ENCODE measurements around the gene PCYT1B.
"Not testable (repeated sequence)": the region's sequence is repeated elsewhere in the genome, so short reads cannot be mapped to it uniquely, and the experiment has no call there.

Gene PCYT1B

DNA sequence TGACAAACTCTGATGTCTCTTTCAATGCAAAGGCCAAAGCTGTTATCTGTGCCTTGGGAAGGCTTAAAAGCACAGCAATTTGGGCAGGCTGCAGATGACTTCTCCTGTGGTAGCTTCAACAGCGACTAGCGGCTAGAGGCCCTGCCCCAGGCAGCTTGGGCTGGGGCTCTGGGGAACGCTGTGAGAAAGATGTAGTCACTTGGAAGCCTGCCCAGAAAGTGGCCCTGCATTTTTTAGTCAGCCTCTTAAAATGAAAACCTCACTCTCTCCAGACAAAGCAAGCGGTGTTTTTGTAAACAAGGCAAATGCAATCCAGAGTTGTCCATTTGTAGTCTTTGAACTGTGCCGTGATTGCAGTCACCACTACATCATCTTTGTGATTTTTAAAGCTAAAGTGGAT, 27.5 kb downstream of the PCYT1B start:
- Mint-ChIP-seq H3K27me3 (ENCODE audit: low read depth) (peaks cover 2% of the 10 kb centered on the region), H3K36me3 (ENCODE audit: low read depth) (peaks cover 11% of the 10 kb centered on the region), H3K4me1 (peaks cover 5% of the 10 kb centered on the region), H3K27ac (peak overlapping the region; percentile 43 to 70 (median 58)), H3K4me3 (no peak overlapping the region), H3K9me3 (no peaks in the 10 kb centered on the region)
- TF ChIP-seq, protein P1, sequence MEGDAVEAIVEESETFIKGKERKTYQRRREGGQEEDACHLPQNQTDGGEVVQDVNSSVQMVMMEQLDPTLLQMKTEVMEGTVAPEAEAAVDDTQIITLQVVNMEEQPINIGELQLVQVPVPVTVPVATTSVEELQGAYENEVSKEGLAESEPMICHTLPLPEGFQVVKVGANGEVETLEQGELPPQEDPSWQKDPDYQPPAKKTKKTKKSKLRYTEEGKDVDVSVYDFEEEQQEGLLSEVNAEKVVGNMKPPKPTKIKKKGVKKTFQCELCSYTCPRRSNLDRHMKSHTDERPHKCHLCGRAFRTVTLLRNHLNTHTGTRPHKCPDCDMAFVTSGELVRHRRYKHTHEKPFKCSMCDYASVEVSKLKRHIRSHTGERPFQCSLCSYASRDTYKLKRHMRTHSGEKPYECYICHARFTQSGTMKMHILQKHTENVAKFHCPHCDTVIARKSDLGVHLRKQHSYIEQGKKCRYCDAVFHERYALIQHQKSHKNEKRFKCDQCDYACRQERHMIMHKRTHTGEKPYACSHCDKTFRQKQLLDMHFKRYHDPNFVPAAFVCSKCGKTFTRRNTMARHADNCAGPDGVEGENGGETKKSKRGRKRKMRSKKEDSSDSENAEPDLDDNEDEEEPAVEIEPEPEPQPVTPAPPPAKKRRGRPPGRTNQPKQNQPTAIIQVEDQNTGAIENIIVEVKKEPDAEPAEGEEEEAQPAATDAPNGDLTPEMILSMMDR (IDR thresholded peaks at IDR 0.05; ENCODE audit: unreplicated experiment in 3 of 3) = no peak

DNA sequence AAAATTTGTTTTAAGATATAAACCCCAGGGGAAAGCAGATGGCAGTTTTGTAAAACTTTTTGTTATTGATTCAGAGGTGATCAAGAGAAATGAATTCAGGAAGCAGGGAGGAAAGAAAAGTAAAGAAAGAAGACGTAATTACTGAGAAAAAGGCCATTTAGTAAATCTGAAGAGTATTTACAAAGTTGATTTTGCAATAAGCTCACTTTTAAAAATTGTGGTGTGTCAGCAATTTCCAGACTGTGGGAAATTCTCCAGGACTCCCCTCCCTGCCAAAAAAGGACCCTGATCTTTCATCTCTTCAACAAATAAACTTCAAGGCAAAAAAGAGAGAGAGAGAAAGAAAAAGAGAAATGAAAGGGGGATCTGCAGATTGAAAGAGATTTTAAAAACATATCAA, 36.6 kb downstream of the PCYT1B start:
- Mint-ChIP-seq H3K4me1 (peaks cover 30% of the 10 kb centered on the region), H3K27ac (peak overlapping the region; percentile 87 to 96 (median 96)), H3K27me3 (ENCODE audit: low read depth) (peaks cover 3% of the 10 kb centered on the region), H3K36me3 (ENCODE audit: low read depth) (peaks cover 14% of the 10 kb centered on the region), H3K9me3 (no peaks in the 10 kb centered on the region), H3K4me3 (peak overlapping the region in 1 of 3 experiments; percentile 10)
- TF ChIP-seq, protein P1 (IDR thresholded peaks at IDR 0.05; ENCODE audit: unreplicated experiment in 3 of 3) = no peak

DNA sequence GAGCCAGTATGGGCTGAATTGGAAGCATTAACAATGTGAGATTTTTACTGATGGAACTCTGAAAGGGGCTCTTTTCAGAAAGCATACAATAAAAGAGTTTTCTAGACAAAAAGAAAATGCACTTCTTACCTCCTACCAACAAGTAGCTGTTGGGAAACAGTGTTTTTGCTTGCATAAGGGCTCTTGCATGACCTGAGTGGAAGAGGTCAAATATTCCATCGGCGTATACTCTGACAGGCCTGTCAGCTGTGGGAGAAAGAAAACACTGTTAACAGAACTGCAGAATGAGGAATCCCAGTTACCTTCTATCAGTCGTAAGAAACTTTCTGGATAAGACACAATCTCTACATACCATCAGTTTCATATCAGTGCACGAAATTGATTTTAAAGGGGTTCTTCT, 39.5 kb downstream of the PCYT1B start:
- Mint-ChIP-seq H3K27me3 (ENCODE audit: low read depth) (no peaks in the 10 kb centered on the region), H3K9me3 (no peaks in the 10 kb centered on the region), H3K36me3 (ENCODE audit: low read depth) (peaks cover 21% of the 10 kb centered on the region), H3K4me1 (peaks cover 30% of the 10 kb centered on the region), H3K4me3 (peak overlapping the region in 1 of 3 experiments; percentile 35), H3K27ac (peak overlapping the region; percentile 92 to 94 (median 93))
- TF ChIP-seq, protein P1 (IDR thresholded peaks at IDR 0.05; ENCODE audit: unreplicated experiment in 3 of 3) = no peak

DNA sequence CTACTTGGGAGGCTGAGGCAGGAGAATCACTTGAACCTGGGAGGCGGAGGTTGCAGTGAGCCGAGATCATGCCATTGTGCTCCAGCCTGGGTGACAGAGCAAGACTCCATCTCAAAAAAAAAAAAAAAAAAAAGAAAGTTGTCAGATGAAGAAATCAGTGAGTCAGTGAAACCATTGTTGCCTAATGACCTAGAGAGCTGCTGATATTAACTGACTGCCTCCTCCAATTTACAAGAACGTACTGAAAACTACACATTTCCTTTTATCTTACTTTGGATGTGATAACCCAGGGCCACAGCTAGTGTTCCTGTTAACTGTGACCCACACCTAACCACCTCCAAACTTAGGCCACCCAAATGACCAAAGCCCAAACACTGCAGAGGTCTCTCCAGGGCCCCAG, 41.2 kb downstream of the PCYT1B start:
- H3K9me3 Mint-ChIP-seq; H3K27me3 Mint-ChIP-seq (ENCODE audit: low read depth); H3K27ac Mint-ChIP-seq; H3K4me3 Mint-ChIP-seq: not testable (repeated sequence)
- Mint-ChIP-seq H3K36me3 (ENCODE audit: low read depth) (peaks cover 35% of the 10 kb centered on the region), H3K4me1 (peaks cover 28% of the 10 kb centered on the region)

DNA sequence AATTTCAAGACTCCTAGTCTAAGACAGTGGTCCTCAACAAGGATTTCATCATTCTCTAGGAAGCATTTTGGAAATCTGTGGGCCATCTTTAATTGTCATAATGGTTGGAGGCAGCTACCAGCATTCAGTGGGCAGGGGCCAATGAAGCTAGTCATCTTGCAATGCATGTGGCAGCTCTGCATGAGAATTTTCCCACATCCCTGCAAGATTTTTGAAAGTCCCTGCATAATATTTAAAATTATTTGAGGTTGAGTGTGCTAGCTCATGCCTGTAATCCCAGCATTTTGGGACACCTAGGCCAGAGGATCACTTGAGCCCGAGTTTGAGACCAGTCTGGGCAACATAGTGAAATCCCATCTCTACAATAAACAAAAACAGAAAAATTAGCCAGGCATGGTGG, 44.0 kb downstream of the PCYT1B start:
- Mint-ChIP-seq H3K9me3 (peaks cover 2% of the 10 kb centered on the region), H3K4me1 (peaks cover 13% of the 10 kb centered on the region), H3K27ac (no peak overlapping the region), H3K36me3 (ENCODE audit: low read depth) (peaks cover 38% of the 10 kb centered on the region), H3K27me3 (ENCODE audit: low read depth) (no peaks in the 10 kb centered on the region), H3K4me3 (no peak overlapping the region)
- TF ChIP-seq, protein P1 (IDR thresholded peaks at IDR 0.05; ENCODE audit: unreplicated experiment in 3 of 3) = no peak

DNA sequence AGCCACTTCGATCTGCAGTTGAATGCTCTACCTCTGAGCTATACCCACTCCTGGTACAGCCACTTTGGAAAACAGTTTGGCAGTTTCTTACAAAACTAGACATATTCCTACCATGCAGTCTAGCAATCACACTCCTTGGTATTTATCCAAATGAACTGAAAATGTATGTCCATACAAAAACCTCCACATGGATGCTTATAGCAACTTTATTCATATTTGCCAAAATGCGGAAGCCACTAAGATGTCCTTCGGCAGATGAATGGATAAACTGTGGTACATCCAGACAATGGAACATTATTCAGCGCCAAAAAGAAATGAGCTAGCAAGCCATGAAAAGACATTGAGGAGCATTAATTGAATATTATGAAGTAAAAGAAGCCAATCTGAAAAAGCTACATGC, 45.3 kb downstream of the PCYT1B start:
- Mint-ChIP-seq H3K27me3 (ENCODE audit: low read depth) (no peaks in the 10 kb centered on the region), H3K9me3 (peaks cover 2% of the 10 kb centered on the region), H3K27ac (no peak overlapping the region), H3K4me1 (no peaks in the 10 kb centered on the region), H3K36me3 (ENCODE audit: low read depth) (peaks cover 32% of the 10 kb centered on the region), H3K4me3 (no peak overlapping the region)
- TF ChIP-seq, protein P1 (IDR thresholded peaks at IDR 0.05; ENCODE audit: unreplicated experiment in 3 of 3) = no peak

Data from nephron (organoid).